ENCODE measurements around the gene ARHGEF16.

The ARHGEF16 gene

DNA sequence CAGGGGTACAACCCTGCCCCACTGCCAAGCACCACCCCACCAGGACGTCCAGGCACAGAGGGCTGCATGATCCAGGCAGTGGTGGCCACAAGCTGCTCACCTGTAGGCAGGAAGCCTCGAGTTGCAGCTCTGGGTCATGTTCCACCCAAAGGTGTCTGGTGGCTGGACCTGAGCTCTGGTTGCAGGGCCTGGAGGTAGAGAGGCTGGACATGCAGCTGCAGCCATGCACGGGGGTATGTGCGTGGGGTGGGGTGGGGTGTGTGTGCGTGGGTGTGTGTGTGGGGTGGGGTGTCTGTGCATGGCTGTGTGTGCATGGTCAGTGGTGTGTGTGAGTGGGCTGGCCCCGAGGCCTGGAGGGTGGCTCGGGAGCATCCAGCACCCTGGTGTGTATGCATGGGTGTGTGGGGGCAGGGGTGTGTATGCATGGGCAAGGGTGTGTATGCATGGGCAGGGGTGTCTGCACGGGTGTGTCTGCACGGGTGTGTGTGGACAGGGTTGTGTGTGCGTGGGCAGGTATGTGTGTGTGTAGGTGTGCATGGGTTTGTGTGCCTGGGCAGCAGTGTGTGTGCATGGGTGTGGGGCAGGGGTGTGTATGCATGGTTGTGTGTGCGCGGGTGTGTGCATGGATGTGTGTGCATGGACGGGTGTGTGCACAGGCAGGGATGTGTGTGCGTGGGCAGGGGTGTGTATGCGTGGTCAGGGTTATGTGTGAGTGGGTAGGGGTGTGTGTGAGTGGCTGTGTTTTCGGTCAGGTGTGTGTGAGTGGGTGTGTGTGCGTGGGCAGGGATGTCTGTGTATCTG, 15.6 kb downstream of the ARHGEF16 start:
- DNase-seq = no peak

DNA sequence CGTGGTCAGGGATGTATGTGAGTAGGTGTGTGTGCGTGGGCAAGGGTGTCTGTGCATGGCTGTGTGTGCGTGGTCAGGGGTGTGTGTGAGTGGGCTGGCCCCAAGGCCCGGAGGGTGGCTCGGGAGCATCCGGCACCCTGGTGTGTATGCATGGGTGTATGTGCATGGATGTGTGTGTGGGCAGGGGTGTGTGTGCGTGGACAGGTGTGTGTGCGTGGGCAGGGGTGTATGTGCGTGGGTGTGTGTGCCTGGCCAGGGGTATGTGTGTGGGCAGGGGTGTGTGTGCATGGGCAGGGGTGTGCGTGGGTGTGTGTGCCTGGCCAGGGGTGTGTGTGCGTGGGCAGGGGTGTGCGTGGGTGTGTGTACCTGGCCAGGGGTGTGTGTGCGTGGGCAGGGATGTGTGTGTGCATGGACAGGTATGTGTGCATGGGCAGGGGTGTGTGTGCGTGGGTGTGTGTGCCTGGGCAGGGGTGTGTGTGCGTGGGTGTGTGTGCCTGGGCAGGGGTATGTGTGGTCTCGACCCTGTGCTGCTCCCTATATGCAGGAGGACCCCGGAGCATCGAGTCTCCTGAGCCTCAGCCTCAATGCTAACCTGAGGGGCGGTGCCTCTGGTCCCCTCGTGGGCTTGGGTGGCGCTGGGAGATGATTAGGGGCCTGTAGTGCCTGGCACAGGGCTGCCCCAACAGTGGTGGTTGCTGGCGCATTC, 16.3 kb downstream of the ARHGEF16 start:
- DNase-seq = no peak

DNA sequence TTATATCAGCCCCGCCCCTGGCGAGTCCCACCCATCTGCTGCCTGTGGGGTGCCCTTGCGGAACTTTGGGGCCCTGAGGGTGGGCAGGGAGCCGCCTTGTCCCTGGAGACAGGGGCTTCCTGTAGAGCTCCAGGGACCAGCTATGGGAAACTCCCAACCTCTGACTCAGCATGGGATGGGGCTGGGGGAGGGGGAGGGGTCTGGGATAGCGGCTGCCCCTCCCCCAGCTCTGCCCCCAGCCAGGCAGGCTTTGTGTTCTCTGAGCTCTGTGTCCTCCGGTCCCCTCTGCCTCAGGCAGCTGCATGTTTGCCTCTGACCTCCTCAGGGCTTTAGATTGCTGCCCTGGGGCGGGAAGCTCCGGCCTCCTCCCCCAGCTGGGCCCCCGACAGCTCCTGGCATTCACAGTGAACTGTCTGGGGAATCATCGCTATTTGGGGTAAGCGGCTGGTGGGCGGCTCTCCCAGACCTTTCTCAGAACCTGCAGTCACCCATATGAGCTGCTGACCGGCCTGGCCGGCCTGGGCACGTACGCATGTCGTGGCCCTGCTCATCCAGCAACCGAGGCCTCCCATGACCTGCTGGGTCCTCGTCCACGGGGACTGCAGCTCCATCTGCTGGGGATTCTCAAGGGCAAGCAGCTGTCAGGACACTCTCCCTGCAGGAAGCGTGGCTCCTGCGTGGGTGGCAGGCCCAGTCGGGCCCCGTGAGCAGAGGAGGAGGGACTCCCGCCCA, 17.1 kb downstream of the ARHGEF16 start:
- no peak for DNase-seq

DNA sequence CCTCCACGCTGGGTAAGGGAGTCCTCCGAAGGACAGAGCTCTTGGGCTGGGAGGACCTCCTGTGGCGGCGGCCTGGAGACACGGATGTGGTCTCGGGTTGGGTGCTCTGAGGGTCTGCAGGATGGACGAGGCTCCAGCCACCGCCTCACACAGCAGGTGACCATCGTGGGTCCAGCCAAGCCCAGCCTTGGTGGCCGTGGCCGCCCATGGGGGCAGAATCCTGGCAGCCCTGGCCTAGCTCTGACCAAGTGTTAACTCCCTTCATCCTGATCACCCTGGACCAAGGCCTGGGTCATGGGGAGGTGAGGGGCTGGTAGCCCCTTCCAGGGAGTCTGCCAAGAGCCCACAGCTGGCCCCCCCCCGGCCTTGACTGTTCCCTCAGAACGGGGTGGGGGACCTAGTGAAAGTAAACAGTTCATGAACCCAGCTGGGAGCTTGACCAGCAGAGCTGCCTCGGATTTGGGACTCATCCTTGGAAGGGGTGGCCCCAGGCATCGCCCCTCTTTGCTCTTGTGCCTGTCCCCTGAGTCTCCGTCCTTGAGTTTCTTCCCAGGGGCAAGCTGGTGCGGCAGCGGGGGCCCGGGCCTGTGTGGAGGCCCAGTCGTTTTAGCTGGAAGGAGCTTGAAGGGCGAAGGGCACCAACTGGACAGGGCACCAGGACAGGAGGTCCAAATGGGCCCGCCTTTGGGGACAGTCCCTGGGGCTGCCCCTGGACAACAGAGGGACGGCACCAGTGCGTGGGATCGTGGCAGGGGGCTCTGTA, 17.8 kb downstream of the ARHGEF16 start:
- no peak for DNase-seq

DNA sequence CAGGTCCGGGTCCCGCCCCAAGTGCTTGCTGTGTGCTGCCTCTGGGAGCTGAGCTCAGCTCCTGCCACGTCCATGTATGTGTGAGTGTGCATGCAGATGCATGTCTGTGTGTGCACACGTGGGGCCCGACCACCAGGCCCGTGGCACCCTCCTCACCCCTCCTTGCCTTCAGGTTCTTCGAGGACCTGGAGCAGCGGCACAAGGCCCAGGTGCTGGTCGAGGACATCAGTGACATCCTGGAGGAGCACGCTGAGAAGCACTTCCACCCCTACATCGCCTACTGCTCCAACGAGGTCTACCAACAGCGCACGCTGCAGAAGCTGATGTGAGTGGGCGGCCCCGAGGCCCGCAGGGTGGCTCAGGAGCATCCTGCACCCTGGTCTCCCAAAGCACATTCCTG, 18.4 kb downstream of the ARHGEF16 start:
- no peak for DNase-seq

DNA sequence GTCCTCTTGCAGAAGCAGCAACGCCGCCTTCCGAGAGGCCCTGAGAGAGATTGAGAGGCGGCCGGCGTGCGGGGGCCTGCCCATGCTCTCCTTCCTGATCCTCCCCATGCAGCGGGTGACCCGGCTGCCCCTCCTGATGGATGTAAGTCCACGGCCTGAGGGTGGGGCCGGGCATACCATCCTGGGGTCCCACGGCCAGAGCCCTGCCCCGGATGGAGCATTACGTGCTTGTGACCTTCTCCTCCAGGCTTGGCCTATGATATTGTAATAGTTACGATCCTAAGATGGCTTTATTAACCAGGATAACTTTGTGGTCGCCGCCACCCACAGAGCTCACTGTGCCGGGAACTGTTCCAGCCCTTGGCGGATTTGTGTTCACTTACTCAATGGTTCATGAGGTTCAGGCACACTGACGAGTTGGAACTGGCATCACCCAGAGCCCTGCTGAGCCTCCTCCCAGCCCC, 18.9 kb downstream of the ARHGEF16 start:
- no peak for DNase-seq

DNA sequence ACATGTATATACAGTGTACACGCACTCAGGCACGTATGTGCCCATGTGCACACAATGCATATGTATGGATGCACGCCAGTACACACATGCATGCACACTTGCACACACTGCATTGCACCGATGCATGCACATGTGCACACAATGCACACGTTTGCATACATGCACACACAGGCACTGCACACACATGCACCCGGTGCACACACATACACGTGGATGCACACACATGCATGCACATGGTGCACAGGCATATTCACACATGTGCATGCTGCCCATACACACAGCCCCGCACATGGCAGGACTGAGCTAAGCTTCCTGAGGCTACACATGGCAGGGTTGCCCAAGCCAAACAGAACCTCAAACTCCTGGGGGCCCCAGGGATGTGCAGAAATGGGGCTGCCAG, 19.6 kb downstream of the ARHGEF16 start:
- DNase-seq = no peak

DNA sequence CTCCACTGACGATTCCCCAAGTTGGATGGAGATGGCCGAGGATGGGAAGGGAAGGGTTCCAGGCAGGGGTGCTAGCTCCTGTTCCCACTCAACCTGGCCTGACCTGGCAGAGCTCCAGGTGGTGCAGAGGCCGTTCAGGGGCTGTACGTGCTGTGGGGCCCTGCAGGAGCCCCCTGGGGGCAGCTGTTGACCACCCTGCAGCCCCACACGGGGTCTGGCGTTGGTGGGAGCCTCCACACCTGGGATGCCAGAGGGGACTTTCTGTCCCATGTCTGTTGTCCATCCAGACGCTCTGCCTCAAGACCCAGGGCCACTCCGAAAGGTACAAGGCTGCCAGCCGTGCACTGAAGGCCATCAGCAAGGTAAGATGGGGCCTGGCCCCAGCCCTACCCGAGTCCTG, 20.0 kb downstream of the ARHGEF16 start:
- DNase-seq = no peak

DNA sequence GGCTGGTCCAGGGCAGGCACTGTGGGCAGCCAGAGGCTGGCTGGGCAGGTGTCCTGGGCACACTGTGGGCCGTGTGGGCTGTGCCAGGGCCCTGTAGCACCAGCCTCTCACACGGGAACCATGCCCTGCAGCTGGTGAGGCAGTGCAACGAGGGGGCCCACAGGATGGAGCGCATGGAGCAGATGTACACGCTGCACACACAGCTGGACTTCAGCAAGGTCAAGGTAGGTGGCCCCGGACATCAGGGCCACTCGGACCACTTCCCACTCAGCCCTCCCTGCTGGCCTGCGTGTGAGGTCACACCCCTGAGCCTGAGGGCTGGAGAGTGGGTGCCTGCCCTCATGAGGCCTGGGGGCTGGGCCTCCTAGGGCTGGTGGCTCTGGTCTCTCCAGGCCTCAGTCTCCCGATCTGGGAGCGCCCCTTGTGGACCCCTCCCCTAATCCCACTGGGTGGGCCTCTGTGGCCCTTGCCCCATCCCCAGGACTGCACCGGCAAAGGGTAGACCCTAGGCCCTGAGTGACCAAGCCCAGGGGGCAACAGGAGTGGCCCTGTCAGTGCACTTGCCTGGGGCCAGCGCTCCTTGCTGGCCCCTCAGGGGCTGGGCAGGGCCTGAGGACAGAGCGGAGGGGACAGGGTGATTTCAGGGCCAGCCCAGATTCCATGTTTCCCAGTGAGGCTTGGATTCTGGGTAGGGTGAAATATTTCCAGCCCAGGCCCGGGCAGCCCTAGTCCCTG, 21.5 kb downstream of the ARHGEF16 start:
- DNase-seq = no peak

DNA sequence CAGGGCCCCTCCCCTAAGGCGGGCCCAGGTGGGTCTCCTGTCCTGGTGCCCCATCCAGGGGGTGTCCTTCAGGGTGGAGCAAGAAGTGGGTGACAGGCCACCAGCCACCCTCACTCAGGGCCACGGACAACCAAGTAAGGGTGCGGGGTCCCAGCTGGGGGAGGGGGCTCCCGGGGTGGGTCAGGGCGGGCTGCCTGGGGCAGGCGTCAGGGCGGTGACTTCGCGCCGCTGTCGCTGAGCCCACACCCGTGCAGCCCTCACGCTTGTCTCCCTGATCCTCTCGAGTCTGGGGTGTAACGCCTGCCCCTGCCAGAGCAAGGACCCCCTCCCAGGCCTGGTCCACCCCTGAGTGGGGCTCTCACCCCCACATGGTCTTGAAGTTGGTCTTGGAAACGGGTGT, 22.2 kb downstream of the ARHGEF16 start:
- no peak for DNase-seq

DNA sequence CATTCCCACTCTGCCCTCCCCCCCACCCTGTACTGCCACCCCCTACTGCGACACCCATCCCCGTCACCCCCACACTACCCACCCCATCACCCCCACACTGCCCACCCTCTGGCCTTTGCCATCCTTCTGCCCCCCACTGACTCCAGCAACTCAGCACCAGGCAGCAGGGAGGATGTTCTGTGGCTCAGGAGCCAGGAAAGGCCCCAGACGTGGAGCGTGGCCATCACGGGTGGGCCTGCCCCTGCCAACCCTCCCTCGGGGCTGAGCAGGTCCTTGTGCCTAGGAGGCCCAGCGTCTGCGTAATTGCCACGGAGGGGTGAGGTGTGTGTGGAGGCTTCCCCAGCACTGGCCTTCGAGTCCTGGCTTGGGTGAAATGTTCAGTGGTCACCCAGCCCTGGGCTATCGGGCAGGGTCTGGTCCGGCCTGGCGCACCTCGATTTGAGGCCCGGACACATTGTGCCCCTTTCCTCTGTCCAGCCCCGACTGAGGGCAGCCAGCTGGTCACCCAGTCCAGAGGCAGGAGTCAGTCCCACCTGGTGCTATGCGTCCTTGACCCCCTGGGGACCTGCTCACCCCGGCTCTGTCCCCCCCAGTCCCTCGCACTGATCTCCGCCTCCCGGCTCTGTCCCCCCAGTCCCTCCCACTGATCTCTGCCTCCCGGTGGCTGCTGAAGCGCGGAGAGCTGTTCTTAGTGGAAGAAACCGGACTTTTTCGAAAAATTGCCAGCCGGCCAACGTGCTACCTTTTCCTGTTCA, 23.0 kb downstream of the ARHGEF16 start:
- DNase-seq = no peak

DNA sequence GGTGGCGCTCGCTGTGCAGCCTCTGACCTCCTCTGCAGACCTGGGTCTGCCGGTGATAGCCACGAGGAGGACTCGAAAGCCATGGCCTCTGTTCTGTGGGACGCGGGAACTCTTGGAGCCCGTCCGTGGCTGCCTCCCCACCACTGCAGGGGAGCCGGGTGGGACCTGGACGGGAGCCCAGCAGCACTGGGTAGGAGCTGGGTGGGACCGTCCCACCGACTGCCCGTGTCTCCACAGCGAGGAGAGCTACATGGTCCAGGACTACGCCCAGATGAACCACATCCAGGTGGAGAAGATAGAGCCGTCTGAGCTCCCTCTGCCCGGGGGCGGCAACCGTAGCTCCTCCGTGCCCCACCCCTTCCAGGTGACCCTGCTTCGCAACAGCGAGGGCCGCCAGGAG, 23.7 kb downstream of the ARHGEF16 start:
- no peak for DNase-seq

DNA sequence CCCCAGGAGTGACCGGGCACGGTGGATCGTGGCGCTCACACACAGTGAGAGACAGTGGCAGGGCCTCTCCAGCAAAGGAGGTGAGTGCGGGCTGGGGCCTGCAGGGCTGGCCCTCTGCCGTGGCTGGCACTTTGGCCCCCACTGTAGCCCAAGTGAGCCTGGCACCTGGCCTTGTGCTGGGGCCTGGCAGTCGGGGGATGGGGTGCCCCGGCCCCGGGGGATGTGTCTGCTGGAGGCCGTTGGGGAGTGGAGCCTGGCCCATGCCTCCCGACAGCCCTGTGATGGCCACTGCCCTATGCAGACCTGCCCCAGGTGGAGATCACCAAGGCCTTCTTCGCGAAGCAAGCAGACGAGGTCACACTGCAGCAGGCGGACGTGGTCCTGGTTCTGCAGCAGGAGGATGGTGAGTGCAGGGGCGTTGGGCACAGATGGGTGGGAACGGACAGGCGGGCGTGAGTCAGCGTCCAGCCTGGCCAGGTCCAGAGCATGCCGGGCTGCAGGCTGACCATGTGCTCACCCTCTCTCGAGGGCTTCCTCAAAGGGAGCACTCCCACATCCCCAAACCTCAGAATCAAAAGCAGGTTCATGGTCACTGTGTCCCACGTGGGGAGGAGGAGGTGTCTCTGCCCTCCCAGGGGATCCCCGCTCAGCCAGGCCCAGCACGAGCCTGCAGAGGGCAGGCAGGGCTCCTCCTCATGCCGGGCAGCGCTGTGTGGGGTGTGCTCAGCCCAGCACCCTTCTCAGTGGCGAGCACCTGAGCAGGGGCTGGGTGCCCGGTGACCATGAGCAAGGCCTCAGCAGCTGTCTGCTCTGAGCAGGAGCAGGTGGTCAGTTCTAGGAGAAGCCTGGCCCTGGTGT, 25.3 kb downstream of the ARHGEF16 start:
- no peak for DNase-seq

DNA sequence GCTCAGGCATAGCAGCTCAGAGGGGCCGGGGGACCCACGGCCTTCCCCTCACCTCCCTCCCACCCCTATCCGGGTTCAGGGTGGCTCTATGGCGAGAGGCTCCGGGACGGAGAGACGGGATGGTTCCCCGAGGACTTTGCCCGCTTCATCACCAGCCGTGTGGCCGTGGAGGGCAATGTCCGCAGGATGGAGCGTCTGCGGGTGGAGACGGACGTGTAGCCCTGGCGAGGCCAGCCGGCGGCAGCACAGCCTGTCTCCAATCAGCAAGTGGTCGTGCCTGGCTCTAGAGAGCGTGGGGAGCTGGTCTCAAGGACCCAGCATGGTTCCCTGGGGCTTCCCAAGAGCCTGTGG, 25.9 kb downstream of the ARHGEF16 start:
- no peak for DNase-seq

DNA sequence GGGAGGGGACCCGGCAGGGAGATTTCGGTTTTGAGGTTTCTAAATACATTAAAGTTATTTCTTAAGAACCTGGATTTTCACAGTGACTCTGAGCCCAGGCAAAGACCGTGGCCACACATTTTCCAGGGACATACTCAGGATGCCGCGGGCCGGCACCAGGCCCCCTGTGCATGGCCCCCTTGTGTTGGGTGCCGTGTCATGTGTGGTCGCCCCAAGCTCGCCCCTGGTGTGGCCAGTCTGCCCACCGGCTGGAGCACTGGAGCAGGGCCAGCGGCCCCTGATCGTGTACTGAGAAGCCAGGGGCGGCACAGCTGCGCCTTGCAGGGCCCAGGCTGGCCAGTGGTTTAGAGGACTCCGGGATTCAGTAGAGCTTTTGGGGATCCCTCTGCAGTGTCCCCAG, 26.6 kb downstream of the ARHGEF16 start:
- no peak for DNase-seq

DNA sequence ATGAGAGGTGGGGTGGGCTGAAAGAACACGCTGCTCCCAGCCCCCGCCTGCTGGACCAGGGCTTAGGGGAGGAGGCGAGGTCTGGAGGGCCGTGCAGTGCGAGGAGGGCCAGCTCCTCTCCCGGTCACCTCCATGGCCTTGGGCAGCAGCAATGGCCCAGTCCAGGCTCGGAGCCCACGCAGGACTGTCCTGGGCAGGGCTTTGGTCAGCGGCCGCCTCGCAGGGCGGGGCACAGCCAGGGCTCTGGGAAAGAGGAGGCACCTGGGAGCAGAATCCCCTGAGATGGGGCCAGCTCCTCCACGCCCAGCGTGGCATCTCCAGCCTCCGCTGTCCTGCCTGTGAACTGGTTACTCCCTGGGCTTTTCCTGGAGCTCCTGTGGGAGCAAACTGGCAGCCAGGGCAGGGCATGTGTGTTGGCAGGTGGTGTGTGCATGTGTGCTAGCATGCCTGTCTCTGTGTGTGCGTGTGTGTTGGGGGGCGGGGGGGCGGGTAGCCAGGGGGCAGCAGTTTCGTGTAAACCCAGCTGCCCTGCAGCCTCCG, 27.4 kb downstream of the ARHGEF16 start:
- no peak for DNase-seq

DNA sequence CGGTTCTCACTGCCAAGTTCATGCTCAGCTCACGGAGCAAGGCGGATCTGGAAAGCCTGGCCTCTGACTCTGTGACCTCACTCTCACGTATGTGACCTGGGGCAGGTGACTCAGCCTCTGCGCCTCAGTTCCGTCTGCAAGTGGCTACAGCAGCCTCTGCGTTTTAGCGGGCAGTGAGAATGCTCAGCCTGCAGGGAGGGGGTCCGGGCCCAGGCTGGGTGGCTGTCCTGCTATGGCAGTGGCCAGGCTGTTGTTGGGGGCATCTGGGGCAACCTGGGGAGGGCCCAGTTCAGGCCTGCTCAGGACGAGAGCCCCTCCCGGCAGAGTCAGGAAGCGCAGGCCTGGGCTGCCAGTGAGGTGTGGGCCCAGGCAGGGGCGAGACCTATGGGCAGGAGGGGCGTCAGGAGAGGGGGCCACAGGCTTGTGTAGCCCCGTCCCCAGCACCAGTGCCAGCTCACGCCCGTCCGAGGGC, 27.9 kb downstream of the ARHGEF16 start:
- no peak for DNase-seq

DNA sequence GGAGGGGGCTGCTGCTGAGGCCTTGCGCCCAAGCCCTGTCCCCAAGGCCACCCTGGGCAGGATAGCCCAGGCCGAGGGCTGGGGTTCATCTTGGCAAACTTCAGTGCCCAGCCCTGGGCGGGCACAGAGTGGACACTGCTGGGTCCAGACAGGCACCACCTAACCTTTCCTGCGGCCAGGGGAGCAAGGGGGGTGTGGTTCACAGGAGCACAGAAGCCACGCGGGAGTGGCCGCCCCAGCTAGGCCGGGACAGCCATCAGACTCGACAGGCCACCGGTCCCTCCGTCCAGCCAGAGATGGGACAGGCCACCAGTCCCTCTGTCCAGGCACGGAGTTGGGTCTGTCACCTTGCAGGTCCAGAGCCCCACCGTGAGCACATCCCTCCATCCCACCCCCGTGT, 28.9 kb downstream of the ARHGEF16 start:
- DNase-seq = no peak

DNA sequence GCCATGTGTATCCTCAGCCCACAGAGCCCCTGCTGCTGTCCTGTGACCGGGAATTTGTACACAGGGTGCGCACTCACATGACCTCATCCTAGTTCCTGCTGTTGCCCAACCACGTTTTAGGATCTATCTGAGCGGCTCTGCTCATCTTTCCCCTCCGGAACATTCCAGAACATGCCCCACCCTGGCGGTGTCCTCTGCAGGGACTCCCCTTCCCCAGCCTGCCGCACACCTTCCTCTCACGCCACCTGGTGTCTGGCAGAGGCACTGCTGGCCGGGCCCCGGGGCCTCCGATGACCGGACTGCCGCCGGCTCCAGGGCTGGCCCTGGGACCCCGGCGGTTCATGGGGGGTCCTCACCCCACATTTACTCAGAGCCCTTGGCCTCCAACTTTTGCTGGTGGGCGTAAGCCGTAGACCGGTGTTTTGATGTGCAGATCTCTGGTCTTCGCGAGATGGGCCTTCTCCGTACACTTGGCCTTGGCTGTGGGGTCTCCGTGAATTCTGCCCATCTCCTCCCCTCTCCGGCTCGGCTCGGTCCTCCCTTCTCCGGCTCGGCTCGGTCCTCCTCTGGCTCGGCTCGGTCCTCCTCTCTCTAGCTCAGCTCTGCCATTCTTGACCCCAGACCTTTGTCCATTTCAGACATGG, 29.5 kb downstream of the ARHGEF16 start:
- DNase-seq = no peak

DNA sequence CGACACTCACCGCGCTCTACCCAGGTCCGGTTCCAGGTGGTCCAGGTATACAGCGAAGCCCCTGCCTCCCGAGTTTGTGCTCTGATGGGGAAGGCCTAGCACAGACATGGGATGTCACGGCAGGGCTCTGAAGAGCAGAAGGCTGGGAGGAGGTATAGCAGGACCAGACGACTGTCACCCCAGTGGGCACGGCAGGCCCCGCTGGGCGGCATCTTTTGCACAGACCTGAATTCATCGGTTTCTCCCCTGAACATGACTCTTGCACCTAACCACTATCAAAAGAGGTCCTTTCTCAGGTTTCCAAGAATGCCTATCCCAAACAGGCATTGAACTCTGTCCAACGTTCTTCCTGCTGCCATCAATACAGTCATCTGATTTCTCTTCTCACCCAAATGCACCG, 30.6 kb downstream of the ARHGEF16 start:
- DNase-seq = no peak

Data from SHP77 treated with DMSO at 0.1 percent for 48 hours (cell line).